ENCODE results near the gene ZBTB40.

ZBTB40 gene

DNA sequence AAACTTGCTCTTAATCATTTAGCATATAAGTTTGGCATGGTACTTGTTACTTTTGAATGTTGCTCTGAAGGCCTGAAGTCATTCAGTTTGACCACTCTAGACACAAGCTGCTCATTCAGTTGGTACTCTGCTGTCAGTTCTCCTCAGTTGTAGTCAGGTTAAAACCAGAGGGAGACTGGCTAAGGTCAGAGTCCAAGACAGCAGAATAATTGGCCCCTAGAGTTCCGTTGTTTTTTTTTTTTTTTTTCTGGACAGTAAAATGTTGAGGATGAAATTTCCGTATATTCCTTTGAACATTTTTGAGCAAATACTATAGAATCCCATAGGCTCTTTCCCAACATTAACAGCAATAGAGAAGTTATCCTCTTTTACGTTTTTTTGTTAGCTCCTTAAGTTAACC, 9.4 kb downstream of the ZBTB40 start:
- Histone ChIP-seq H3K4me1 (ENCODE audit: control insufficient read depth, insufficient read depth, low read length) (peaks cover 3% of the 10 kb centered on the region), H3K9me3 (ENCODE audit: control insufficient read depth, insufficient read depth, low read length) (no peaks in the 10 kb centered on the region), H3K27me3 (ENCODE audit: control insufficient read depth, insufficient read depth, low read length) (no peaks in the 10 kb centered on the region), H3K36me3 (ENCODE audit: control insufficient read depth, insufficient read depth, low read length) (no peaks in the 10 kb centered on the region), H3K9ac (ENCODE audit: low read depth, low read length) (no peak overlapping the region), H3K4me3 (ENCODE audit: low read depth, low read length) (no peak overlapping the region)

DNA sequence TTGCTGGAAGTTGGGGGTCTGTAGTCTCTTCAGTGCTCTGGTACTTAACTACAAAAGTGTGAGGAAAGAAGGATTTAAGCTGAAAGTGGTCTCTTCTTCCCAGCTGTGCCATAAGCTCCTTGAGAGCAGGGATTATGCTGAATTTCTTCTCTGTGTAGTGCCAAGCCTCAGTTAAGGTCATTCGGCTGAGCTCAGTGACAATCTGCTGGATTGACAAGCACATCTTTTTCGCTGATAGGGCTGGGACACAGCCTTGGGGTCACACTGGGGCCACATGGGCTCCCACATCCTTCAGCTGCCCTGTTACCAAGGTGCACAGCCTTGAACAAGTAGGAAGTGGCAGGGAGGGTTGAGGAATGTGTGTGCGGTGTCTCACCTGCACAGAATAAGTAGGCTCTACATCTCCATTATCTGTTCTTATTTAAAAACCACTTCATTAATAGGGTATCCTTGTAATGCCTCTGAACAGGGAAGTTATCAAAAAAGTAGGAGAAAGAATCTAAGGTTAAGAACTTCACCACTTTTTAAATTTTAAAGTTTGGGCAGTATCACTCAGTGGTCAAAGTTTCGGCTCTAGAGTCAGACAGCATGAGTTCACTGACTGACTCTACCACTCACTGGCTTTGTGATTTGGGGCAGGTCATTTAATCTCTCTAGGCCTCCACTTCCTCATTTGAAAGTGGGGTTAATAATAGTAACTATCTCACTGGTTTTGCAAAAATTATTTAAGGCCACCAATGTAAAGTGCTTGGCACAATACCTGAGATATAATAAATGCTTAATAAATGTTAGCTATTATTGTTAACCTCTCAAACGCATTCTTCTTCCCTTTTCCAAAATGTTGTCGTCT, 10.3 kb downstream of the ZBTB40 start:
- H3K36me3 ChIP-seq (ENCODE audit: control insufficient read depth, insufficient read depth, low read length): no peaks in the 10 kb centered on the region
- H3K27me3 ChIP-seq (ENCODE audit: control insufficient read depth, insufficient read depth, low read length): no peaks in the 10 kb centered on the region
- no peak overlapping the region for H3K4me3 ChIP-seq (ENCODE audit: low read depth, low read length)
- no peak overlapping the region for H3K9ac ChIP-seq (ENCODE audit: low read depth, low read length)
- H3K4me1 ChIP-seq (ENCODE audit: control insufficient read depth, insufficient read depth, low read length): peaks cover 3% of the 10 kb centered on the region
- no peaks in the 10 kb centered on the region for H3K9me3 ChIP-seq (ENCODE audit: control insufficient read depth, insufficient read depth, low read length)

DNA sequence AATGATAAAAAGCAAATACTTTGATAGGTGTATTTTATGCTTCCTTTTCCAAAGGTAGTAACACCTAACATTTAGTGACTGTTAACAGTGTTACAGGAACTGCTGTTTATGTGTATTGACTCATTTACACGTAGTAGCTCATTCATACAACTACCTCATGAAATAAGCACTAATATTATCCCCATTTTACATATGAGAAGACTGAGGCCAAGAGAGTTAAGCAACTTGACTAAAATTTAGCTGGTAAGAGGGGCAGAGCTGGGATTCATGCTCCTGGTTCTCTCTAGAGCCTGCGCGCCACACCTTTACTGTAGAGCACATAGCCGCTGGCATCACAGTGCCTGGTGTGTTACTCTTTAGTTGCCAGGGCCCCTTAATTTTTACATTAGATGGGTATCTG, 11.3 kb downstream of the ZBTB40 start:
- H3K4me1 ChIP-seq (ENCODE audit: control insufficient read depth, insufficient read depth, low read length): peaks cover 3% of the 10 kb centered on the region
- no peaks in the 10 kb centered on the region for H3K36me3 ChIP-seq (ENCODE audit: control insufficient read depth, insufficient read depth, low read length)
- no peaks in the 10 kb centered on the region for H3K9me3 ChIP-seq (ENCODE audit: control insufficient read depth, insufficient read depth, low read length)
- no peak overlapping the region for H3K4me3 ChIP-seq (ENCODE audit: low read depth, low read length)
- H3K9ac ChIP-seq (ENCODE audit: low read depth, low read length): no peak overlapping the region
- H3K27me3 ChIP-seq (ENCODE audit: control insufficient read depth, insufficient read depth, low read length): no peaks in the 10 kb centered on the region

DNA sequence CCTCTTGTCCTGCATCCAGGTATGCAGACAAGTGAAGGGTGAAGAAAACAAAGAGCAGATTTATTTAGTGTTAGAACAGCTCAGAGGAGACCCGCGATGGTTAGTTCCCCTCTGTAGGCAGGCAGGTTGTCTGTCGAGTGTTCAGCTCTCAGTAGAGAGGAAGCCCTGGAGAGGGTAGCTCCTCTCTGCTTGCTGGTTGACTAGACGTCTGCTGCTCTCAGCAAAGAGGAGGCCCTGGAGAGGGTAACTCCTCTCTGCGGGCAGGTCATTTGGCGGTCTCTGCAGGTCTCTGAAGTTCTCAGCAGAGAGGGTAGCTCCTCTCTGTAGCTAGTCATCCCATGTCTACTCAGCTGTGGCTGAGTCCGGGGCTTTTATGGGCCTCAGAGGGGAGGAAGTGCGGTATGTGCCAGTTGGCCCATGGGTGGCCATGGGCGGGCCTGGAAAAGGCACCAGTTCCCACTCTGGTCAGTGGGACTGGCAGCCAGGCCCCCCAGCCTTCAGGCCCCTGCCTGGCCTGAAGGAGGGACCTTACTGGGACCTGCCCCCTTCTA, 13.4 kb downstream of the ZBTB40 start:
- peaks cover 3% of the 10 kb centered on the region for H3K4me1 ChIP-seq (ENCODE audit: control insufficient read depth, insufficient read depth, low read length)
- no peak overlapping the region for H3K4me3 ChIP-seq (ENCODE audit: low read depth, low read length)
- no peaks in the 10 kb centered on the region for H3K36me3 ChIP-seq (ENCODE audit: control insufficient read depth, insufficient read depth, low read length)
- H3K27me3 ChIP-seq (ENCODE audit: control insufficient read depth, insufficient read depth, low read length): no peaks in the 10 kb centered on the region
- H3K9me3 ChIP-seq (ENCODE audit: control insufficient read depth, insufficient read depth, low read length): no peaks in the 10 kb centered on the region
- no peak overlapping the region for H3K9ac ChIP-seq (ENCODE audit: low read depth, low read length)

DNA sequence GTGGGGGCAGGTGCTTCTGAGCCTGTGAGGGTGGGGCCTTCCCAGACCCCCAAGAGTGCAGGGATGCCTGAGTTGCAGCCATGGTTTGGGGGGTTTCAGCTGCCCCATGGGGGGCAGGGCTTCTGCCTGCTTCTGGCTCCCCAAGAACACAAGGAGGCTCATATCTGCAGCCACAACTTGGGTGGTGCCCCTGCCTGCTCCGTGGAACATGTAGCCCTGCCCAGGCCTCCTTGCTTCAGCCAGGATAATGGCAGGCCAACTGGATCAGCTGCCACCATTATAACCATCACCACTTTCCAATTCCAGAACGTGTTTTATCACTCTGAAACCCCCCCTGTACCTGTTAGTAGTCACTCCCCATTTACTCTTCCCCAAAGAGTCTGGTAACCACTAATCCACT, 14.0 kb downstream of the ZBTB40 start:
- H3K9me3 ChIP-seq (ENCODE audit: control insufficient read depth, insufficient read depth, low read length): no peaks in the 10 kb centered on the region
- no peaks in the 10 kb centered on the region for H3K36me3 ChIP-seq (ENCODE audit: control insufficient read depth, insufficient read depth, low read length)
- no peaks in the 10 kb centered on the region for H3K27me3 ChIP-seq (ENCODE audit: control insufficient read depth, insufficient read depth, low read length)
- H3K4me1 ChIP-seq (ENCODE audit: control insufficient read depth, insufficient read depth, low read length): peaks cover 2% of the 10 kb centered on the region
- H3K9ac ChIP-seq (ENCODE audit: low read depth, low read length): no peak overlapping the region
- H3K4me3 ChIP-seq (ENCODE audit: low read depth, low read length): no peak overlapping the region

DNA sequence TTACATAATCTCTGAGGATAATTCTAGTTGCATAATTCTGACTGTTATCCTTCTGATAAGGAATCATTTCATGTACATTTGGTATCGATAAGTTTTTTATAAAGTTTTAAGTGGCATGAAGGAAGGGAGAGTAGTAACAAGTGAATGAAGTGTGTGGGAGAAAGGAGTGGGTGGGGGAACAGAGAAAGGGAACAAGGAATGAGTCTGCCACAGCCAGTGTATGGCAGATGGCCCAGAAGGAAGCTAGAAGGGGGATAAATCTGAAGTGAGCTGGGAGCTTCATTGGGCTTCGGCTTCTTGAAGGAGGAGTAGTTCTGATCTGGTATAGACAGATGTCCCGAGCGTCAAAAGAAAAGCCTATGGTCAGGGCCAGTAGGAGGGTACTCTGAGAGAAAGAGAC, 18.6 kb downstream of the ZBTB40 start:
- Histone ChIP-seq H3K27me3 (ENCODE audit: control insufficient read depth, insufficient read depth, low read length) (no peaks in the 10 kb centered on the region), H3K9me3 (ENCODE audit: control insufficient read depth, insufficient read depth, low read length) (no peaks in the 10 kb centered on the region), H3K4me3 (ENCODE audit: low read depth, low read length) (no peak overlapping the region), H3K36me3 (ENCODE audit: control insufficient read depth, insufficient read depth, low read length) (no peaks in the 10 kb centered on the region), H3K4me1 (ENCODE audit: control insufficient read depth, insufficient read depth, low read length) (no peaks in the 10 kb centered on the region), H3K9ac (ENCODE audit: low read depth, low read length) (no peak overlapping the region)

DNA sequence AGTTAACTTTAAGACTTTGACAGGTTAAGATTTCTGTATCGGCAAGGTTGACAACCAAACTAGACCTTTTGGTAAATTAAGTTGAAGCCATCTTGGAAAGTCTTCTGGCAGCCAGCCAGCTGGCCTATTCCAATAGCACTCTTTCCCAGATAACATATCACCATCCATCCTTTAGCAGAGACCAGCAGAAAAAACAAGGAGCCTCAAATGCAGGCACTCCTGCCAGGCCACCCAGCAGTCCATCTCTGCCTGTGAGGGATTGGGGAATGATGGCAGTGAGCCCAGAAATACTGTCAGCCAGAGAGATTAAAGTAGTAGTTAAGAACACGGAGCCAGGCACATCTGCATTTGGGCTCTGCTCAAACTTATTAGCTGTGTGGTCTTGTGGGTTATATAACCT, 19.4 kb downstream of the ZBTB40 start:
- Histone ChIP-seq H3K9me3 (ENCODE audit: control insufficient read depth, insufficient read depth, low read length) (no peaks in the 10 kb centered on the region), H3K4me1 (ENCODE audit: control insufficient read depth, insufficient read depth, low read length) (peaks cover 2% of the 10 kb centered on the region), H3K36me3 (ENCODE audit: control insufficient read depth, insufficient read depth, low read length) (no peaks in the 10 kb centered on the region), H3K9ac (ENCODE audit: low read depth, low read length) (no peak overlapping the region), H3K27me3 (ENCODE audit: control insufficient read depth, insufficient read depth, low read length) (no peaks in the 10 kb centered on the region), H3K4me3 (ENCODE audit: low read depth, low read length) (no peak overlapping the region)

DNA sequence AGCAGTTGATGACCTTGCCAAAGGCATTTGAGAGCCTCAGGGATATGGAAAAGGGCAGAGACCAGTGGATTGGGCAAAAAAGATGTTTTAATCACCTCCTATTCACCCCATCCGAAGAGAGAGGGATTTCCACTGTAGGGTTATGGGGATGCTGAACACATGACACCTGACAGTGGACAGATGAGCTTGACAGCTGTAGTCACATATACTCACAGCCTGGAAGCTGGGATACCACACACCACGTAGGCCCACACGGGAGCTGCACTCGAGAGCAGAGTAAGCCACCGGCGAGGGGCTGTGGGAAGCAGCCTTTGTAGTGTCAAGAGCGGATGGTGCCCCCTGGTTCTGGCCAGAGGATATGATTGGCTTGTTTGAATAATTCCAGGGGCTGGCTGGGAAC, 20.0 kb downstream of the ZBTB40 start:
- no peaks in the 10 kb centered on the region for H3K27me3 ChIP-seq (ENCODE audit: control insufficient read depth, insufficient read depth, low read length)
- no peak overlapping the region for H3K4me3 ChIP-seq (ENCODE audit: low read depth, low read length)
- no peaks in the 10 kb centered on the region for H3K36me3 ChIP-seq (ENCODE audit: control insufficient read depth, insufficient read depth, low read length)
- no peaks in the 10 kb centered on the region for H3K9me3 ChIP-seq (ENCODE audit: control insufficient read depth, insufficient read depth, low read length)
- no peak overlapping the region for H3K9ac ChIP-seq (ENCODE audit: low read depth, low read length)
- H3K4me1 ChIP-seq (ENCODE audit: control insufficient read depth, insufficient read depth, low read length): peaks cover 2% of the 10 kb centered on the region

DNA sequence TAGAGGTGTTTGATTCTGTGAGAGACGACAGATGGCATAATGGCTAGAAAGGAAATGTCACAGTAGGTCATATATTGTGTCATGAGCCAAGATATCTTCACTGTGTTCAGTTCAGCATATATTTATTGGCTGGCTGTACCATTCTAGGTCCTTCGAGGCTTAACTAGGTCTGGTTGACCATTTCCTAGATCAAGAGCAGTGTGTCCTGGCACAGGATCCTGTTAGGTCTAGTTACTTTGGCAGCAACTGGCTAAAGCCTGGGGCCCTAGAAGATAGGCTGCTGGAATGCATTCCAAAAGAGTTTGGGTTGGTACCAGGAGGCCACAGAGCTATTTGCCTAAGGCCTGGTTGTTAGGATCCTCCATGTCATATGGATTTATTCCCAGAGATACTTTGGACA, 20.9 kb downstream of the ZBTB40 start:
- Histone ChIP-seq H3K4me1 (ENCODE audit: control insufficient read depth, insufficient read depth, low read length) (peaks cover 2% of the 10 kb centered on the region), H3K9ac (ENCODE audit: low read depth, low read length) (no peak overlapping the region), H3K36me3 (ENCODE audit: control insufficient read depth, insufficient read depth, low read length) (no peaks in the 10 kb centered on the region), H3K27me3 (ENCODE audit: control insufficient read depth, insufficient read depth, low read length) (no peaks in the 10 kb centered on the region), H3K4me3 (ENCODE audit: low read depth, low read length) (no peak overlapping the region), H3K9me3 (ENCODE audit: control insufficient read depth, insufficient read depth, low read length) (no peaks in the 10 kb centered on the region)

DNA sequence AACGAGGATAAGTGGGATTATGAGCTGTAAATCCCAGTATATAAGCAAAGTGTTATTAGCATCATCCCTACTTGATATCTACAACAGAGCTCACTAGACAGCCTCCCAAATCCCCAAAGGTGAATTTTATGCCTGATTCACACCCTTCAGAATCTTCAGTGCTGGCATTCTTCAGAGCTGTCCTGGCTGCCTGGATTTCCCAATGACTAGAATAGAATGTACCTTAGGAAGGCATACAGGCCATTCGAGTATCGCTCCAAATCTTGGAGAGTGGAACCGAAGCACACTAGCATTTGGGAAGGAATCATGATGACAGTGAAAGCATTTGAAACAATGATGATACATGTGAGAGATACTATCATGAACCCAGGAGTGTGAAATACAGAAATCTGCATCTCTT, 22.3 kb downstream of the ZBTB40 start:
- H3K9ac ChIP-seq (ENCODE audit: low read depth, low read length): no peak overlapping the region
- no peak overlapping the region for H3K4me3 ChIP-seq (ENCODE audit: low read depth, low read length)
- peaks cover 2% of the 10 kb centered on the region for H3K4me1 ChIP-seq (ENCODE audit: control insufficient read depth, insufficient read depth, low read length)
- no peaks in the 10 kb centered on the region for H3K9me3 ChIP-seq (ENCODE audit: control insufficient read depth, insufficient read depth, low read length)
- no peaks in the 10 kb centered on the region for H3K36me3 ChIP-seq (ENCODE audit: control insufficient read depth, insufficient read depth, low read length)
- no peaks in the 10 kb centered on the region for H3K27me3 ChIP-seq (ENCODE audit: control insufficient read depth, insufficient read depth, low read length)

DNA sequence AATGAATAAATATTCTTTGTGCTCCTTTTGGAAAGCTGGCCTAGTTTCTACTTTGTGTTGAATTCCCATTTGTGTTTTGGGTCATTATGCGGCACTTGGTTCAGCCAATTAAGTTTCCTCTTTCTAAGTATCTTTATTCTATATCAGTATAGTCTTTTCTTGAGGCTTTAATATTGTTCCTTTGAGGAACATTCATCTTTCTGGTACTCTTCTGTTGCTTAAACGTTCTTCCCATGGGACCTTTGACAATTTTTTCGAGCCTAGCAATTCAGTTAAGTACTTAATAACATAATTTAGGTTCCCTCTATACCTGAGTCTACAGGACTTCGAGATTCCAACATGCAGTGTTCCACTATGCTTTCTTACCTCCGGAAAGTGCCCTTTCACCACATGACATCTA, 24.9 kb downstream of the ZBTB40 start:
- H3K36me3 ChIP-seq (ENCODE audit: control insufficient read depth, insufficient read depth, low read length): no peaks in the 10 kb centered on the region
- peaks cover 2% of the 10 kb centered on the region for H3K4me1 ChIP-seq (ENCODE audit: control insufficient read depth, insufficient read depth, low read length)
- no peak overlapping the region for H3K9ac ChIP-seq (ENCODE audit: low read depth, low read length)
- H3K27me3 ChIP-seq (ENCODE audit: control insufficient read depth, insufficient read depth, low read length): no peaks in the 10 kb centered on the region
- no peaks in the 10 kb centered on the region for H3K9me3 ChIP-seq (ENCODE audit: control insufficient read depth, insufficient read depth, low read length)
- H3K4me3 ChIP-seq (ENCODE audit: low read depth, low read length): no peak overlapping the region

DNA sequence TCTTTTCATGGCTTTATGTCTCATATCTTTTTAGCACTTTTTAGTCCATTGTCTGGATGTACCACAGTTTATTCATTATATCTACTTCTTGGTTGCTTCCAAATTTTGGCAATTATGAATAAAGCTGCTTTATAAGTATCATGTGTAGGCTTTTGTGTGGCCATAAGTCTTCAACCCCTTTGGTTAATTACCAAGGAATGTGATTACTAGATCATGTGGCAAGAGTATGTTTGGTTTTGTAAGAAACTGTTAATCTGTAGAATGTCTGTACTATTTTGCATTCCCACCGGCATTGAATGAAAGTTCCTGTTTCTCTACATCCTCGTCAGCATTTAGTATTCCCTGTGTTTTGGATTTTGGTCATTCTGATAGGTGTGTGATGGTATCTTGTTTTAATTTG, 31.5 kb downstream of the ZBTB40 start:
- H3K4me1 ChIP-seq (ENCODE audit: control insufficient read depth, insufficient read depth, low read length): no peaks in the 10 kb centered on the region
- H3K27me3 ChIP-seq (ENCODE audit: control insufficient read depth, insufficient read depth, low read length): no peaks in the 10 kb centered on the region
- no peaks in the 10 kb centered on the region for H3K36me3 ChIP-seq (ENCODE audit: control insufficient read depth, insufficient read depth, low read length)
- H3K4me3 ChIP-seq (ENCODE audit: low read depth, low read length): no peak overlapping the region
- no peaks in the 10 kb centered on the region for H3K9me3 ChIP-seq (ENCODE audit: control insufficient read depth, insufficient read depth, low read length)
- H3K9ac ChIP-seq (ENCODE audit: low read depth, low read length): no peak overlapping the region
